SK-N-SH treated with all-trans-retinoic acid at 6 μM for 48 hours (cell line): ENCODE results near the gene AOX1.

Experiments
- ESRRG ChIP-seq: fragments of 250-450 bp; sonication (Bioruptor Pico); IDR thresholded peaks from 2 replicates; pipeline ENCODE4 v1.6.1; 2021; ENCODE audit warnings: mild to moderate bottlenecking
- SNAI2 ChIP-seq: fragments of 250-450 bp; sonication (Bioruptor Pico); IDR thresholded peaks from 2 replicates; pipeline ENCODE4 v1.5.0; 2020; ENCODE audit warnings: mild to moderate bottlenecking, moderate library complexity
- TF ChIP-seq, protein P1 (sequence below): fragments of 250-450 bp; sonication (Bioruptor Pico); IDR thresholded peaks from 2 replicates; pipeline ENCODE4 v1.8.0; 2020; ENCODE audit warnings: mild to moderate bottlenecking, moderate library complexity, borderline replicate concordance
- TF ChIP-seq, protein P2 (sequence below): fragments of 250-450 bp; sonication (Bioruptor Pico); IDR thresholded peaks from 2 replicates; pipeline ENCODE4 v1.5.0; 2020; ENCODE audit warnings: mild to moderate bottlenecking, moderate library complexity

DNA sequence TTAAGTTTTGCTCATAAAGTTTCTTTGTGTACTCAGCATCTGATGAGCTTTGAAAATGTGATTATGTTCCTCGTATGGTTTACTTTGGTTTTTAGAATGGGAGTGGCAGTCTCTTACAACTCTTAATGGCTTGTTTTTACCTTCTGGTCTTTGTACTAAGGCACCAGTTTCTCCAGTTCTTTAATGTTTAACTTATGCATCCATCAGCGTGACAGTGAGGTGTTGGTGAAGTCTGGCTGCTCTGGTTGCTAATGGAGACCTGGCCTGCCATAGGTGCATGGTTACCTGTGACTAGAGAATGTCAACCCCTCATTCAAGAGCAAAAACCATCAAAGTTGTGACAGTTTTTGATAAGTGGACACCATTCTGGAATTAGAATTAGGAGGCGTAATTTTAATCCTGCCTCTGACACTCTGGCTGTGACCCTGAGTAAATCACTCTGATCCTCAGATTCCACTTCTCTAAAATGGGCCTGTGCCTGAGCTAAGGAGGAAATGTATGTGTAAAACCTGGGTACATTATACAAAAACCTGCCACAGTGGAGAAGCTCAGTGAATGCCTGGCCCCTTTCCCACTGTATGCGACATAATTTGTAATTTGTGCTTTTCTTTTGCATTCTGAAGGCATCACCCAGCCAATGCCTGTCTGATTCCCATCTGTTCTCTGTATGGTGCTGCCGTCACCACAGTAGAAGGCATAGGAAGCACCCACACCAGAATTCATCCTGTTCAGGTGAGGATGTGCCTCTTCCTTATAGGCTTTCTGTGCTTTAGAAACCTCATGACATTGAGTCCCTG lies 11.2 kb downstream of the AOX1 start:
- TF ChIP-seq, protein P1, sequence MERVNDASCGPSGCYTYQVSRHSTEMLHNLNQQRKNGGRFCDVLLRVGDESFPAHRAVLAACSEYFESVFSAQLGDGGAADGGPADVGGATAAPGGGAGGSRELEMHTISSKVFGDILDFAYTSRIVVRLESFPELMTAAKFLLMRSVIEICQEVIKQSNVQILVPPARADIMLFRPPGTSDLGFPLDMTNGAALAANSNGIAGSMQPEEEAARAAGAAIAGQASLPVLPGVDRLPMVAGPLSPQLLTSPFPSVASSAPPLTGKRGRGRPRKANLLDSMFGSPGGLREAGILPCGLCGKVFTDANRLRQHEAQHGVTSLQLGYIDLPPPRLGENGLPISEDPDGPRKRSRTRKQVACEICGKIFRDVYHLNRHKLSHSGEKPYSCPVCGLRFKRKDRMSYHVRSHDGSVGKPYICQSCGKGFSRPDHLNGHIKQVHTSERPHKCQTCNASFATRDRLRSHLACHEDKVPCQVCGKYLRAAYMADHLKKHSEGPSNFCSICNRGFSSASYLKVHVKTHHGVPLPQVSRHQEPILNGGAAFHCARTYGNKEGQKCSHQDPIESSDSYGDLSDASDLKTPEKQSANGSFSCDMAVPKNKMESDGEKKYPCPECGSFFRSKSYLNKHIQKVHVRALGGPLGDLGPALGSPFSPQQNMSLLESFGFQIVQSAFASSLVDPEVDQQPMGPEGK (CRISPR knock-in tag), result no peak
- TF ChIP-seq, protein P2, sequence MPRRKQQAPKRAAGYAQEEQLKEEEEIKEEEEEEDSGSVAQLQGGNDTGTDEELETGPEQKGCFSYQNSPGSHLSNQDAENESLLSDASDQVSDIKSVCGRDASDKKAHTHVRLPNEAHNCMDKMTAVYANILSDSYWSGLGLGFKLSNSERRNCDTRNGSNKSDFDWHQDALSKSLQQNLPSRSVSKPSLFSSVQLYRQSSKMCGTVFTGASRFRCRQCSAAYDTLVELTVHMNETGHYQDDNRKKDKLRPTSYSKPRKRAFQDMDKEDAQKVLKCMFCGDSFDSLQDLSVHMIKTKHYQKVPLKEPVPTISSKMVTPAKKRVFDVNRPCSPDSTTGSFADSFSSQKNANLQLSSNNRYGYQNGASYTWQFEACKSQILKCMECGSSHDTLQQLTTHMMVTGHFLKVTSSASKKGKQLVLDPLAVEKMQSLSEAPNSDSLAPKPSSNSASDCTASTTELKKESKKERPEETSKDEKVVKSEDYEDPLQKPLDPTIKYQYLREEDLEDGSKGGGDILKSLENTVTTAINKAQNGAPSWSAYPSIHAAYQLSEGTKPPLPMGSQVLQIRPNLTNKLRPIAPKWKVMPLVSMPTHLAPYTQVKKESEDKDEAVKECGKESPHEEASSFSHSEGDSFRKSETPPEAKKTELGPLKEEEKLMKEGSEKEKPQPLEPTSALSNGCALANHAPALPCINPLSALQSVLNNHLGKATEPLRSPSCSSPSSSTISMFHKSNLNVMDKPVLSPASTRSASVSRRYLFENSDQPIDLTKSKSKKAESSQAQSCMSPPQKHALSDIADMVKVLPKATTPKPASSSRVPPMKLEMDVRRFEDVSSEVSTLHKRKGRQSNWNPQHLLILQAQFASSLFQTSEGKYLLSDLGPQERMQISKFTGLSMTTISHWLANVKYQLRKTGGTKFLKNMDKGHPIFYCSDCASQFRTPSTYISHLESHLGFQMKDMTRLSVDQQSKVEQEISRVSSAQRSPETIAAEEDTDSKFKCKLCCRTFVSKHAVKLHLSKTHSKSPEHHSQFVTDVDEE (CRISPR knock-in tag), result no peak
- no peak for TF ChIP-seq SNAI2
- no peak for TF ChIP-seq ESRRG (CRISPR knock-in tag)
